ENCODE data around the gene NRXN3.

NRXN3 gene

DNA sequence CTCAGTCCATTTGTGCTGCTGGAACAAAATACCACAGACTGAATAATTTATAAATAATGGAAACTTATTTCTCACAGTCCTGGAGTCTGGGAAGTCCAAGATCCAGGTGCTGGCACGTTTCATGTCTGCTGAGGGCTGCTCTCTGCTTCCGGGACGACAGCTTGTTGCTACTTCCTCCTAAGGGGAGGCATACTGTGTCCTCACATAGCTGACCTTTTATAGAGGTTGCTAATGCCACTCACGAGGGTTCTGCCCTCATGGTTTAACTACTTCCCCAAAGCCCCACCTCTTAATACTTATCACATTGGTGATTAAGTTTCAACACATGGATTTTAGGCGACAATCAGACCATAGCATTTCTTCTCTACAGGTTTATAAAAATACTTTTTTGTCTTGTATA is 411.1 kb downstream of the NRXN3 start:
- TF ChIP-seq, protein P1, sequence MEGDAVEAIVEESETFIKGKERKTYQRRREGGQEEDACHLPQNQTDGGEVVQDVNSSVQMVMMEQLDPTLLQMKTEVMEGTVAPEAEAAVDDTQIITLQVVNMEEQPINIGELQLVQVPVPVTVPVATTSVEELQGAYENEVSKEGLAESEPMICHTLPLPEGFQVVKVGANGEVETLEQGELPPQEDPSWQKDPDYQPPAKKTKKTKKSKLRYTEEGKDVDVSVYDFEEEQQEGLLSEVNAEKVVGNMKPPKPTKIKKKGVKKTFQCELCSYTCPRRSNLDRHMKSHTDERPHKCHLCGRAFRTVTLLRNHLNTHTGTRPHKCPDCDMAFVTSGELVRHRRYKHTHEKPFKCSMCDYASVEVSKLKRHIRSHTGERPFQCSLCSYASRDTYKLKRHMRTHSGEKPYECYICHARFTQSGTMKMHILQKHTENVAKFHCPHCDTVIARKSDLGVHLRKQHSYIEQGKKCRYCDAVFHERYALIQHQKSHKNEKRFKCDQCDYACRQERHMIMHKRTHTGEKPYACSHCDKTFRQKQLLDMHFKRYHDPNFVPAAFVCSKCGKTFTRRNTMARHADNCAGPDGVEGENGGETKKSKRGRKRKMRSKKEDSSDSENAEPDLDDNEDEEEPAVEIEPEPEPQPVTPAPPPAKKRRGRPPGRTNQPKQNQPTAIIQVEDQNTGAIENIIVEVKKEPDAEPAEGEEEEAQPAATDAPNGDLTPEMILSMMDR (IDR thresholded peaks at IDR 0.05; ENCODE audit: borderline replicate concordance, insufficient read depth, low read depth, low read length), result no peak
- no peak overlapping the region for H3K4me3 ChIP-seq (ENCODE audit: low read depth, low read length)

DNA sequence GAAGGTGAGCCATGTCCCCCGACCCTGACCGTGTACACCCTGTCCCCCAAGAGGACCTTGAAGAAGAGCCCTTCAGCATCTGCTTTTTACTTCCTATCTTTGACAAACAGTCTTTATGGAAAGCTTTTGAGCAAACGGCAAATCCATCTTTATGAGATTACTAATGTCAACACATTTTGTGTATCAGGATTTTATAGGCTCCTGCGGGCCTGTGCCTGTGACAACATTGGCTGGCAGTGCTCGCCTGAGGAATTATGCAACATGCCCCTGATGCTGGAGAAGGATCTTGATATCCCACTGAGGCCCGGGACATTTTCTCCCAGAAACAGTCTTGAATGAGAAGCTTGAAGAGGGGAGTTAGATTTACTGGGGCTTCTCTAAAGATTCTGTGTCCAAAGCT is 416.5 kb downstream of the NRXN3 start:
- H3K4me3 ChIP-seq (ENCODE audit: low read depth, low read length), result no peak overlapping the region
- TF ChIP-seq, protein P1 (IDR thresholded peaks at IDR 0.05; ENCODE audit: borderline replicate concordance, insufficient read depth, low read depth, low read length), result no peak

DNA sequence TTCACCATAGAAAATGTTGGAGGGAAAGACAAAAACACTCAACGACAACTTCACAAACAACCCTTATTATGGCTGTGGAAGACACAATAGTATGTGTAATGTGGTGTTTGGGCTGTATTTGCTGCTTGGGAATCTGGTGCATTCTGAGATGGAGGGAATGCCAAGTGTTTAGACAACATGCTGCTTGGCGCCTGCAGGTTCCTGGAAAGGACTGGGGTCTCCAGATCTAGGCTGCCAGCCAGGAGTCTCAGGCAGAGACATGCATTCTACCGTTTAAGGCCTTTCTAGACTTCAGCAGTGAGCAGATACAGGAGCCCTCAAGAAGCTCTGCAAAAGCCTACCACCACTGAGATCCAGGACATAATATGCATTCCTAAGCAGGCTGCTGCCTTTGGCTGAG is 418.7 kb downstream of the NRXN3 start:
- TF ChIP-seq, protein P1 (IDR thresholded peaks at IDR 0.05; ENCODE audit: borderline replicate concordance, insufficient read depth, low read depth, low read length), result no peak

DNA sequence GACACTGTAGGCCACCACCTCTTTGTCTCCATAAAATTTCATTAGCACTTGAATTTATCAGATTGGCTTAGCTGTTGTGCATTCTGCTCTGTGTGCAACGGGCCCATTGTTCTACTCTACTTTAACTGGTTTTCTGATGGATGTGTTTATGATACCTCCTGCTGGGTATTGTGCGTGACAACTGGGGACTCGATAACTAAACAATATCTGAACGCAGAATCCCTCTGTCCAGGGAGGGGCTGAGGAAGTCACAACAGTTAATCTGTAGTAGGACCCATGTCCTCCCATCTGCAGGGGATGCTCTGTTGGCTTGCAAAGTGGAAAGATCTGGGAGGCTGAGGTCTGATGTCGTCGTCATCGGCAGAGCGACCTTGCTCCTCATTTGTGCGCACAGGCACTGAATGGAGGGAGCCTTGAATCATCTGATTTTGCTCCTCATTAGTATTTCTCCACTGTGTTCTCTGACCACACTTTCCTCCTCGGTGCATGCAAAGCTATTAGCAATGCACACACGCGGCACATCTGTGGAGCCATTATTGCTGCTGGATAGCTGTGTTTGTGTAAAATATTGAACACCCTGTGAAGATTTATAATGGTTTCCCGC is 422.5 kb downstream of the NRXN3 start:
- no peak overlapping the region for H3K4me3 ChIP-seq (ENCODE audit: low read depth, low read length)
- TF ChIP-seq, protein P1 (IDR thresholded peaks at IDR 0.05; ENCODE audit: borderline replicate concordance, insufficient read depth, low read depth, low read length), result no peak

More for the DNA sequence above, 418.7 kb downstream of the NRXN3 start:
- no peak overlapping the region for H3K4me3 ChIP-seq (ENCODE audit: low read depth, low read length)

DNA sequence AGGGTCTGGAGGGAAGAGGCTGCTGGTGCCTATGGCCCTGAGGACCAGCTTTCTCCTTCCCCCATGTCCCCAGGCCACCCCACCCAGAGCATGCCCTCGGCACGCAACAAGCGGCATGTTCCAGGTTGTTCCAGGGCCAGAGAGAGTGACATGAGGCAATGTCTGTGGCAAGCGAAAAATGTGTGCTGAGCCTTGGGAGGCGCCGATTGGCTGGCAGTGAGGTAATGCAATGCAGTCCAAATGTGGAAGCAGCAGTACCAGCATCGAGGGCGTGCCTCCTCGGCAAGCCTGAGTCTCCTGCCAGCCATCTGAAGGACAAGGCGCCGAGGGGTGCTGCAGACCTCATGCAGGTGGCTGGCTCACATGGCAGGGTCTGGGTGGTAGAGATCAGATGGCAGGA is 423.8 kb downstream of the NRXN3 start:
- H3K4me3 ChIP-seq (ENCODE audit: low read depth, low read length), result no peak overlapping the region
- TF ChIP-seq, protein P1 (IDR thresholded peaks at IDR 0.05; ENCODE audit: borderline replicate concordance, insufficient read depth, low read depth, low read length), result no peak

DNA sequence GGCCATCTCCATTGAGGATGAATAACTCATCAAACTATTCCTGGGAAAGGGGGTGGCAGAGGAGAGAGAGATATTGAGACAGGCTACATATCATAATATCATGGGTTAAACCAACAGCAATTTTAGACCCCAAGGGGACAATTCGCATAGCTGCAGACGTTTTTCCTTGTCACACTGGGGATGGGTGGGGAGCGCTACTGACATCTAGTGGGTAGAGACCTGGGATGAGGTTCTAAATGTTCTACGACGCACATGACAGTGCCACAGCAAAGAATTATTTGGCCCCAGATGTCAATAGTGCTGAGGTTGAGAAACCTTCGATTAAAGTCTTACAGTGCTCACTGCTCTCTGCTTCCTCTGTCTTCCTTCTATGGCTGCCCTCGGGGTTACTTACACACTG is 425.6 kb downstream of the NRXN3 start:
- TF ChIP-seq, protein P1 (IDR thresholded peaks at IDR 0.05; ENCODE audit: borderline replicate concordance, insufficient read depth, low read depth, low read length), result peak; percentile 42; the same call in 1 of the 2 replicates
- no peak overlapping the region for H3K4me3 ChIP-seq (ENCODE audit: low read depth, low read length)
